GM10248 (cell line): ENCODE results near the gene CD300LF.

Experiments used
- CTCF ChIA-PET: fragments of 300-600 bp; sonication (Branson Sonifier 250); formaldehyde crosslinking; extraction: SDS; loops from one replicate; lab custom pipeline; 2021; ENCODE audit warnings: antibody characterized with exemption; lab: Yijun Ruan, JAX
- POLR2A ChIA-PET: fragments of 350-650 bp; sonication (Branson Sonifier 250); formaldehyde crosslinking; extraction: SDS; loops from one replicate; lab custom pipeline; 2020; ENCODE audit warnings: antibody characterized with exemption; lab: Yijun Ruan, JAX
- DNase-seq: peaks from one replicate; pipeline ENCODE4 v3.0.0; 2012; ENCODE audit errors: extremely low spot score
- TF ChIP-seq, protein P1 (sequence below): IDR thresholded peaks from 2 replicates; pipeline ENCODE4 v1.5.1; 2012; ENCODE audit warnings: mild to moderate bottlenecking, low read depth; ENCODE audit errors: extremely low read depth, missing control alignments, control extremely low read depth

CD300LF gene

GRCh38 chr17:74712756-74713155 is at the start of gene CD300LF:
Gene CD300LF (minus strand): TSS chr17:74712923. CDS start chr17:74712866, 57 bp downstream.
- ChIA-PET CTCF (interaction anchor here (1.2 kb wide), 1 partner anchor 24 kb away, joined by 4 read pairs; the partner anchor contains the start of gene RAB37), POLR2A (no interaction called here)
- DNase-seq = peak; percentile 13
- TF ChIP-seq, protein P1, sequence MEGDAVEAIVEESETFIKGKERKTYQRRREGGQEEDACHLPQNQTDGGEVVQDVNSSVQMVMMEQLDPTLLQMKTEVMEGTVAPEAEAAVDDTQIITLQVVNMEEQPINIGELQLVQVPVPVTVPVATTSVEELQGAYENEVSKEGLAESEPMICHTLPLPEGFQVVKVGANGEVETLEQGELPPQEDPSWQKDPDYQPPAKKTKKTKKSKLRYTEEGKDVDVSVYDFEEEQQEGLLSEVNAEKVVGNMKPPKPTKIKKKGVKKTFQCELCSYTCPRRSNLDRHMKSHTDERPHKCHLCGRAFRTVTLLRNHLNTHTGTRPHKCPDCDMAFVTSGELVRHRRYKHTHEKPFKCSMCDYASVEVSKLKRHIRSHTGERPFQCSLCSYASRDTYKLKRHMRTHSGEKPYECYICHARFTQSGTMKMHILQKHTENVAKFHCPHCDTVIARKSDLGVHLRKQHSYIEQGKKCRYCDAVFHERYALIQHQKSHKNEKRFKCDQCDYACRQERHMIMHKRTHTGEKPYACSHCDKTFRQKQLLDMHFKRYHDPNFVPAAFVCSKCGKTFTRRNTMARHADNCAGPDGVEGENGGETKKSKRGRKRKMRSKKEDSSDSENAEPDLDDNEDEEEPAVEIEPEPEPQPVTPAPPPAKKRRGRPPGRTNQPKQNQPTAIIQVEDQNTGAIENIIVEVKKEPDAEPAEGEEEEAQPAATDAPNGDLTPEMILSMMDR = no peak

GRCh38 chr17:74761931-74762330 is 49.2 kb upstream of the CD300LF start:
- ChIA-PET CTCF (interaction anchor here (1.3 to 9.2 kb wide), 4 partner anchors 9 to 105 kb away, joined by 3 to 52 read pairs (median 6); no protein-coding TSS in a partner anchor), POLR2A (interaction anchor here (0.9 kb wide), 1 partner anchor 14 kb away, joined by 4 read pairs; no protein-coding TSS in a partner anchor)
- TF ChIP-seq, protein P1 = no peak
- DNase-seq = no peak

GRCh38 chr17:74761419-74761818 is 48.7 kb upstream of the CD300LF start:
- CTCF ChIA-PET = interaction anchor here (0.8 to 9.2 kb wide), 5 partner anchors 10 to 104 kb away, joined by 3 to 52 read pairs (median 17); partner anchors contain the start of gene RAB37
- DNase-seq = no peak
- POLR2A ChIA-PET = interaction anchor here (0.9 kb wide), 1 partner anchor 14 kb away, joined by 4 read pairs; no protein-coding TSS in a partner anchor
- TF ChIP-seq, protein P1 = no peak

GRCh38 chr17:74760404-74761105 is 47.8 kb upstream of the CD300LF start:
- ChIA-PET POLR2A (interaction anchor here (1.2 kb wide), 1 partner anchor 10 kb away, joined by 3 read pairs; no protein-coding TSS in a partner anchor), CTCF (interaction anchor here (0.8 to 9.2 kb wide), 11 partner anchors 10 to 103 kb away, joined by 3 to 82 read pairs (median 11); partner anchors contain the start of gene RAB37)

GRCh38 chr17:74759941-74760340 is 47.2 kb upstream of the CD300LF start:
- ChIA-PET CTCF (interaction anchor here (0.9 to 9.2 kb wide), 12 partner anchors 10 to 103 kb away, joined by 3 to 82 read pairs (median 8); partner anchors contain the start of gene RAB37), POLR2A (interaction anchor here (0.5 to 1.2 kb wide), 2 partner anchors 11 to 277 kb away, joined by 3 to 5 read pairs; no protein-coding TSS in a partner anchor)
- DNase-seq = no peak
- TF ChIP-seq, protein P1 = no peak

More at GRCh38 chr17:74760404-74761105, 47.8 kb upstream of the CD300LF start:
- TF ChIP-seq, protein P1 = no peak
- DNase-seq = no peak

GRCh38 chr17:74759243-74759801 is 46.6 kb upstream of the CD300LF start:
- POLR2A ChIA-PET = interaction anchor here (0.5 kb wide), 1 partner anchor 276 kb away, joined by 5 read pairs; no protein-coding TSS in a partner anchor
- TF ChIP-seq, protein P1 = peak; percentile 16
- peak; percentile 69 for DNase-seq
- CTCF ChIA-PET = interaction anchor here (0.9 to 9.2 kb wide), 12 partner anchors 9 to 103 kb away, joined by 3 to 82 read pairs (median 8); partner anchors contain the start of gene RAB37
